HG03469 (cell line): ENCODE data around the gene ATP6V0A1.
"Not testable (repeated sequence)": the region's sequence is repeated elsewhere in the genome, so short reads cannot be mapped to it uniquely, and the experiment has no call there.

ENCODE experiments used
- ATAC-seq: cut with Tn5 transposase; IDR thresholded peaks from one replicate; pipeline ENCODE4 v1.9.1; 2021; ENCODE audit warnings: mild to moderate bottlenecking, moderate library complexity, moderate number of reproducible peaks; ENCODE audit not compliant: unreplicated experiment

Gene ATP6V0A1

DNA sequence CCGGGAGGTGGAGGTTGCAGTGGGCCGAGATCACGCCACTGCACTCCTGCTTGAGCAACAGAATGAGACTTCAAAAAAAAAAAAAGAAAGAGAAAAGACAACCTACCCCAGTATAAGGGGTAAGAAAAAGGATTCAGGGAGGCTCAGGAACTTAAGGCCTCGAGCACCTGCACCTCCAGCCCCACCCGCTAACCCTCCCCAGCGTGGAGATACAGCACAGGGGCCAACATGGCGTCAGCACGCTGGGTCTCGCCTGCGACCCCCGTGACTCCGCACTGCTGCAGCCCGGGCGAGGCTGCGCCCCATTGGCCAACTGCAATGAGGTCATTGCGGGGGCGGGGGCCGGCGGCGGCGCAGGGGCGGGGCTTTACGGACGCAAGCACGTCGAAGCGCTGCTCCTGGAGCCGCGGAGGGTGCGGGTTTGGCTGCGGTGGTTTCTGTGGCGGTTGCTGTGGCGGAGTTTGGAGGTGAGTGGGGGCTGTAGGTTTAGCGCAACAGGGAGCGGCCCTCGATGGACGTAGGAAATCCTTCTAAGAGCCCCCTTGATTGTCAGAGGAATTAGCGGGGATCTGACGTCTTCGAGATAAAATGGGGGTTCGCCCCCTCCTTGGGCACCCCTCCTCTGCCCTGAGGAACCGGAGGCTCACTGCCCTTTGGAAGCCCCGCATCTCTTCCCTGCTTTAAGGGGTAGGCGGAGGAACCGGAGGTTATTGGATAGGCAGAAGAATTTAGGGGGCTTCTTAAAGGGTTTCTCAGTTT, at the start of gene ATP6V0A1:
TSS of gene ATP6V0A1 (plus strand) at position 382 of the 759 bp plus-strand sequence. CDS start 2,017 bp downstream, outside the sequence.
- ATAC-seq = peak; percentile 37

DNA sequence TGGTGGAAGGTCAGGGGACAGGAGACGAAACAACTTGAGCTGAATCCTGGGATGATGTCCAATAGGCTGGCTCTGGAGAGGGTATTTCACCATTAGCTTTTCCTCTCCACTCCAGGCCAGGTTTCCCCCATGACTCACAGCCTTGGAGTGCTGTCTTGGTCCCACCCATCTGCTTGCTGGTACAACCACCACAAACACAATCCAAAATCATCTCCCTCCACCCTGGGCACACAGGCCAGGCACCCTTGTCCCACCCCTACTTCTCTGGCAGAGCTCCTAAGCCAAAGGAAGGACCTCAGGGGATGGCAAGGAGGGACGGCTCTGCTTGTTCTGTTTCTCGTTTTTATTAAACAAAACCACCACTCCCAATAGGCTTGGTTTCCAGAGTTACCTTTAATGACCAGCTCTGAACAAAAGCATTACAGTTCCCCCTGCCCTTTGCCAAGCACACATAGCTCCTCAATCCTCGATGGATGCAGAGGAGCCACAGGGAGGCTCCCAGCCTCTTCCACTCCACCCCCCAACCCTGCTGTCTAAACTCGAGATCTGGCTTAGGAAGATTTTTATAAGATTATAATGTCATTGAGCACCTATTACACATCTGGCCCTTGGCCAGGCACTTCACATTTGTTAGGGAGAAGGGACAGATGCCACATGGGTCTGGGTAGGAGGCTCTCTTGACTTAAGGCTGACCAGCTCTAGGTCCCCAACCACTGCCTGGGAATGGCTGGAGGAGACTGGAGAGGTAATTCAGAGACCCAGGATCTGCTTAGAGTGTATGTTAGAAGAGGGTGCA, 49.0 kb upstream of the ATP6V0A1 start:
- no peak for ATAC-seq

DNA sequence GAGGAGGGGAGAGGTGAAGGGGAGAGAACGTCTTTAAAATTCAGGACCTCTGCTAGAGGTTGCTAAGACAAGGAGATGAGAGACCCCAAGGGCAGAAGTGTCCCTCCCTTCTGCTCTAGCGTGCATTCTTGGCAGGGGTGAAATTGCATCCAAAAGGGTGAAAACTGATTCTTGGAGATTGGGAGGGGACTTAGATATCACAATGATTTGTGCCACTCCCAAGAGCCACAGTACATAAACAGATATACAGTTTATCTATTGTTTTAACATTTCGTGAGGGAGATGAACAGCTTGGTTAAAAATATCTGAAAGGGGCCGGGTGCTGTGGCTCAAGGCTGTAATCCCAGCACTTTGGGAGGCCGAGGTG, 48.4 kb upstream of the ATP6V0A1 start:
- ATAC-seq = no peak

GRCh38 chr17:42411361-42411760, 47.3 kb upstream of the ATP6V0A1 start:
- ATAC-seq = no peak

DNA sequence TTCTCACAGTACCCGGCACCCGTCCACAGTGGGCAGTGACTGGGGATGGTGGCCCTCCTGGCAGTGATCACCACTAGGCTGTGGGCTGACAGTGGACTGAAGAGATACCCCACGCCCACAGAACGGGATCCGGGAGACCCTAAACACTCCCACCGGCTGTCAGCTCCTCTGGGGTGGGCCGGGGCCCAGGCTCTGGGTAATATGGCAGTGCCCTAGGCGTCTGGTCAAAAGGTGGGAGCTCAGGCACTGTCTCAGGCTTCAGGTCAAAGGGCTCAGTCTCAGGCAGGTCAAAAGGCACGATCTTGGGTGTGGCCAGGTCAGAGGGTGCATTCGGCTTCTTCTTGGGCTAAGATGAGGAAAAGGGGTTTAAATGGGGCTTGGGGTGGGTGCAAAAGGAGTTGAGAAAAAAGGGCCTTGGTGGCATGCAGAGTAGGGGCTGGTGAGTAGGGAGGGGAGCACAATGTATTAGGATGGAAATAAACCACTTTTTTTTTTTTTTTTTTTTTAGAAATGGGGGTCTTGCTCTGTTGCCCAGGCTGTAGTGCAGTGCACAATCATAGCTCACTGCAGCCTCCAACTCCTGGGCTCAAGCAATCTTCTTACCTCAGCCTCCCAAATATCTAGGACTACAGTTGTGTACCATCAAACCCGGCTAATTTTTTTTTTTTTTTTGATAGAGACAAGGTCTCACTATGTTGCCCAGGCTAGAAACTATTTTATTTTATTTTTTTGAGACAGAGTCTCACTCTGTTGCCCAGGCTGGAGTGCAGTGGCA, 46.6 kb upstream of the ATP6V0A1 start:
- ATAC-seq = no peak

DNA sequence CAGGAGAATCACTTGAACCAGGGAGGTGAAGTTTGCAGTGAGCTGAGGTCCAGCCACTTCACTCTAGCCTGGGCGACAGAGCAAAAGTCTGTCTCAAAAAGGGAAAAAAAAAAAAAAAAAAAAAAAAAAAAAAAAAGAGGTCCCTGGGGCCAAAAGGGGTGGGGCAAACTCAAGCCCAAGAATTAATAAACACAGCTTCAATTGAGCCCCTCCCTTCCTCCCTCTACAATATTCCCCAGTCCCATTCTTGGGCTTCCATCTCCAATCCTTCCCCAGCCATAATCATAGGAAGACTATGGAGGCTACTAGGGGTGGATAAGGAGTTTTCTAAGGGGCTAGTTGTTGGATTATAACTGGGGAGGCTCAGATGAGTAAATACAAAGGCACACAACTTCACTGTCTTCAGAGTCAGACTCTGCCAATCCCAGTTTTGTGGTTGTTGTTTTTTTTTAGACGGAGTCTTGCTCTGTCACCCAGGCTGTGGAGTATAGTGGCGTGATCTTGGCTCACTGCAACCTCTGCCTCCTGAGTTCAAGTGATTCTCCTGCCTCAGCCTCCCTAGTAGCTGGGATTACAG, 45.1 kb upstream of the ATP6V0A1 start:
- ATAC-seq = no peak

DNA sequence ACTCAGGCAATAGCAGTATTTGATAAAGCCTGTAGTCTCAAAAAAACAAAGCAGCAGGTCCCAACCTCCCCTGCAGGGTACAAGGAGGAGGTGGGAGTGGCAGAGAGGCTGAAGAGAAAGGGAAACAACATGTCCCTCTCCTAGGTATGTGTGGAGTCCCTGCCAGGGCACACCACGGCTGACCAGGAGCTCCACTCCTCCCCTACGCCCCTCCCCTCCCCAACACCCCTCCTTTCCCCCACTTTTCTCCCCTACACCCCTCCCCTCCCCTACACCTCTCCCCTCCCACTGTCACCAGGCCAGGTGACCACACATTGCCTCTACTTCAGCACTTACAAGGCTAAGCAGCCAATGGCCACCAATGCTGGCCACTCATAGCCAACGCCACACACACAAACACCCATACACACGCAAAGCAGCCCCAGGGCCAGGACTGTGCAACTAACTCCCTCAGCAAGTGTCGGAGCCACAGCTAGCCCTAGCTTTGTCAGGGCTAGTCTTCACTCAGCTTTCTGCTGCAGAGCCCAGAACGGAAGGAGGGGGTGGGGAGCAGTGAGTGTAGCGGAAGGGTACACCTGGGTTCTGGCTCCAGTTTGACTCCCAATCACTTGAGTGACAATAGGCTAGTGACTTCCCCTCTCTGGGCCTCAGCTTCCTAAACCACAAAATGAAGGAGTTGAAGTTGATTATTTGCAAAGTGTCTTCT, 43.8 kb upstream of the ATP6V0A1 start:
- no peak for ATAC-seq

DNA sequence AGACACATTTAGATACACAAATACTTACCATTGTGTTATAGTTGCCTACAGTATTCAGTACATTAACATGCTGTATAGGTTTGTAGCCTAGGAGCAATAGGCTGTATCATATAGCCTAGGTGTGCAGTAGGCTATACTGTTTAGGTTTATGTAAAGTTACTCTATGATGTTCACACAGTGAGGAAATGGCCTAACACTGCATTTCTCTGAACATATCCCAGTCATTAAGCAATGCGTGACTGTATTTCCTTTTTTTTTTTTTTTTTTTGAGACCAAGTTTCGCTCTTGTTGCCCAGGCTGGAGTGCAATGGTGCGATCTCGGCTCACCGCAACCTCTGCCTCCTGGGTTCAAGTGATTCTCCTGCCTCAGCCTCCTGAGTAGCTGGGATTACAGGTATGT, 40.7 kb upstream of the ATP6V0A1 start:
- ATAC-seq = not testable (repeated sequence)

GRCh38 chr17:42421136-42421506, 37.6 kb upstream of the ATP6V0A1 start:
- no peak for ATAC-seq

GRCh38 chr17:42421507-42422338, 37.0 kb upstream of the ATP6V0A1 start:
- no peak for ATAC-seq

- no peak for ATAC-seq
These were observed 36.2 kb upstream of the ATP6V0A1 start for GRCh38 chr17:42422412-42422957.

- ATAC-seq = no peak
These were observed 35.5 kb upstream of the ATP6V0A1 start, which contains the start of gene CAVIN1 for GRCh38 chr17:42422958-42423712. CAVIN1 (minus strand) TSS chr17:42423256; CDS start chr17:42423097, 159 bp downstream.

DNA sequence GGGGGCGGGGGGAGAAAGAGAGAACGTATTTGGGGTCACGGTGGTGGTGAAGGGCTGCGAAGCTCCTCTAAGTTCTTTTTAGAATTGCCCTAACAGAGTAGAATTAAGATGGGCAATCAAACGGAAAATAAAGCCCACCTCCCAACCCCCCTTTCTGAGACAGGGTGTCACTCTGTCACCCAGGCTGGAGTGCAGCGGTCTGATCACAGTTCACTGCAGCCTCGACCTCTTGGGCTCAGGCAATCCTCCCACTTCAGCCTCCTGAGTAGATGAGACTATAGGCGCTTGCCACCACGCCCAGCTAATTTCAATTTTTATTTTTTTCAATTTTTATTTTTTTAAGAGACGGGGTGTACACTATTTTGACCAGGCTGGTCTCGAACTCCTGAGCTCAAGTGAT, 34.9 kb upstream of the ATP6V0A1 start:
- ATAC-seq = no peak

- no peak for ATAC-seq
These were observed 33.6 kb upstream of the ATP6V0A1 start for GRCh38 chr17:42424991-42425610.

DNA sequence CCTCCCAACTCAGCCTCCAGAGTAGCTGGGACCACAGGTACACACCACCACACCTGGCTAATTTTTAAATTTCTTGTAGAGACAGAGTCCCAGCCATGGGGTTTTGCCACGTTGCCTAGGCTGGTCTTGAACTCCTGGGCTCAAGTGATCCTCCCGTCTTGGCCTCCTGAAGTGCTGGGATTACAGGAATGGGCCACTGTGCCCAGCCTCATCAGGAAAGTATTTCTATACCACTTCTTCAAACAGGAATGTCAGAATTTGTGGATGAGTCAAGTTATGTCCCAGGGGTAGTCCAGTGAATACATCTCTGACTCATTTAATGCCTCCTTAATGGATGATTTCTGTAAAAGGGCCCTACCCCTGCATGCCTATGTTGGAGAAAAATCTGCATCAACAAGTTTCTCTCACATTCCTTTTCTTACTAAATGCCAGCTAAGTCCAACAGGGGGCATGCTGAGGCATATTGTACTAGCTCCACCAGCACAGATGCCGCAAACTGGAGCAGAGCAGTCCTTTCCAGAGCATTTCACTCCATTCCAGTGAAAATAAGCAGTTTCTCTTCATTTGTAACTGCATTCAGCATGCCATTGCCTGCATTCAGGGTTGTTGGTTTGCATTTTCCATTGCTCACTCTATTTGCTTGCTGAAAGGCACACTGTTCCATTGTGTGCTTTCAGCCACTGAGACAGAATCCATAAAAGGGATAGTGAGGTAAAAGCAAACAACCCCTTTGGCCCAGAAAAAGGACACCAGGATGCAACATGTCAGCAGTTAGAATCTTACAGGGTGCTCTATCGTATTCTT, 30.3 kb upstream of the ATP6V0A1 start:
- ATAC-seq = no peak

- no peak for ATAC-seq
These were observed 28.8 kb upstream of the ATP6V0A1 start for GRCh38 chr17:42429726-42430447.

DNA sequence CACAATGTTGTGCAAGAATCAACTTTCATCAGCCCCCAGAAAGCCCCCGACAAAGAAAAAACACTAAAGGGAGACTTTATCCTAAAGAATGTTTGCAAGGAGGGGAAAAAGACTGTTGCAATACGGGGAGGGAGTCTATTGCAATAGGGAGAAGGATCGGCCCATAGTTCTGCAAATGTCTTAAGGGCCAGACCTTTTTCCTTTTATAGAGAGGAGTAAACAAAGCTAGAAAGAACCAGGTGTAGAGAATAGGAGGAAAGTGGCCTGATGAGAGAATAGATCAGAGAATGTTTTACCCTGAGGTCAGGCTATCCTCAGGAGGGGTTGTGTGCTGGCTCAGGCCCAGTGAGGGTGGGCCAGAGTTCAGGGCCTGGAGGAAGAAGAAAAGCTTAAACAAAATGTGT, 26.9 kb upstream of the ATP6V0A1 start:
- ATAC-seq = no peak
